Nephron (organoid): ENCODE measurements around the gene MYD88.

Source experiments
- H3K27ac Mint-ChIP-seq, 3 experiments: 2 replicates each; pipeline ENCODE4 v1.8.0; 2020; ENCODE audit warnings: mixed read lengths in 3 of 3, mild to moderate bottlenecking in 2 of 3, moderate library complexity in 1 of 3
- H3K27me3 Mint-ChIP-seq: 2 replicates; pipeline ENCODE4 v1.8.0; 2021; ENCODE audit warnings: low read depth, mild to moderate bottlenecking, moderate library complexity, mixed read lengths
- H3K36me3 Mint-ChIP-seq: 2 replicates; pipeline ENCODE4 v1.8.0; 2020; ENCODE audit warnings: low read depth, mixed read lengths
- H3K4me1 Mint-ChIP-seq: 2 replicates; pipeline ENCODE4 v1.8.0; 2020; ENCODE audit warnings: mixed read lengths
- H3K4me3 Mint-ChIP-seq, 3 experiments: 2 replicates each; pipeline ENCODE4 v1.8.0; 2020; ENCODE audit warnings: mild to moderate bottlenecking in 3 of 3, mixed read lengths in 3 of 3, moderate library complexity in 2 of 3
- H3K9me3 Mint-ChIP-seq: 2 replicates; pipeline ENCODE4 v1.8.0; 2020; ENCODE audit warnings: mixed read lengths
- TF ChIP-seq, protein P1 (sequence below), 3 experiments: fragments of 200-600 bp; sonication (generic); IDR thresholded peaks; one replicate each; pipeline ENCODE4 v1.5.0; 2021; ENCODE audit warnings: antibody characterized with exemption in 3 of 3; ENCODE audit not compliant: unreplicated experiment in 3 of 3

The MYD88 gene

DNA sequence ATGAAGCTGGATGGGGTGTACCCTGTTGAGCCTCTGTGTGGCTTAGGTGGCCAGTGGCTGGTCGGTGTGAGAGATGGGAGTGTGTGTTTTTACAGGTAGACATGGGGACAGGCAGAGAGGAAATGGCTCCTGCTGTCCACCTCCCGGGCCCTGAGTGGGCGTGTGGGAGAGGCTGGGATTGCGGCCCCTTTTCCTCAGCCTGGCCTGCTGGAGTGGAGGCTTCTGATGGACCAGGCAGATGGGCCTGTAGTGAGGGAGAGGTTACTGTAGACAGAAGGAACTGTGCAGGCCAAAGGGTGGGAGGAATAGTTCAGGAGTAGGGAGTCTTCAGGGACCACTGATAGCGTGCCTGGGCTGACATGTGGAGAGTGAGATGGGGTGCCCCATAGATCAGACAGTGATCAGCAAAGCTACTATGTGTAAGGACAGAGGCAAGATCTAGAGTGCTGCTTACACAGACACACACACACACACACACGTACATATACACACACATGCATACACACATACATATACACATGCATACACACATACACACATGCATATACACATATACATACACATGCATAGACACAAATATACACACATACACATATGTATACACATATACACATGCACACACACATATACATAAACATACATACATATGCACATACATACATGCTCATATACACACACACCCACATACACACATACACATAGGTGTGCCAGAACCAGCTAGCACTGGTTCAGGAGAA, 28.0 kb upstream of the MYD88 start:
- TF ChIP-seq, protein P1, sequence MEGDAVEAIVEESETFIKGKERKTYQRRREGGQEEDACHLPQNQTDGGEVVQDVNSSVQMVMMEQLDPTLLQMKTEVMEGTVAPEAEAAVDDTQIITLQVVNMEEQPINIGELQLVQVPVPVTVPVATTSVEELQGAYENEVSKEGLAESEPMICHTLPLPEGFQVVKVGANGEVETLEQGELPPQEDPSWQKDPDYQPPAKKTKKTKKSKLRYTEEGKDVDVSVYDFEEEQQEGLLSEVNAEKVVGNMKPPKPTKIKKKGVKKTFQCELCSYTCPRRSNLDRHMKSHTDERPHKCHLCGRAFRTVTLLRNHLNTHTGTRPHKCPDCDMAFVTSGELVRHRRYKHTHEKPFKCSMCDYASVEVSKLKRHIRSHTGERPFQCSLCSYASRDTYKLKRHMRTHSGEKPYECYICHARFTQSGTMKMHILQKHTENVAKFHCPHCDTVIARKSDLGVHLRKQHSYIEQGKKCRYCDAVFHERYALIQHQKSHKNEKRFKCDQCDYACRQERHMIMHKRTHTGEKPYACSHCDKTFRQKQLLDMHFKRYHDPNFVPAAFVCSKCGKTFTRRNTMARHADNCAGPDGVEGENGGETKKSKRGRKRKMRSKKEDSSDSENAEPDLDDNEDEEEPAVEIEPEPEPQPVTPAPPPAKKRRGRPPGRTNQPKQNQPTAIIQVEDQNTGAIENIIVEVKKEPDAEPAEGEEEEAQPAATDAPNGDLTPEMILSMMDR (IDR thresholded peaks at IDR 0.05; ENCODE audit: unreplicated experiment in 3 of 3): no peak
- Mint-ChIP-seq H3K36me3 (no peaks in the 10 kb centered on the region), H3K4me1 (no peaks in the 10 kb centered on the region), H3K27ac (no peak overlapping the region), H3K9me3 (peaks cover 7% of the 10 kb centered on the region), H3K27me3 (no peaks in the 10 kb centered on the region), H3K4me3 (no peak overlapping the region)

DNA sequence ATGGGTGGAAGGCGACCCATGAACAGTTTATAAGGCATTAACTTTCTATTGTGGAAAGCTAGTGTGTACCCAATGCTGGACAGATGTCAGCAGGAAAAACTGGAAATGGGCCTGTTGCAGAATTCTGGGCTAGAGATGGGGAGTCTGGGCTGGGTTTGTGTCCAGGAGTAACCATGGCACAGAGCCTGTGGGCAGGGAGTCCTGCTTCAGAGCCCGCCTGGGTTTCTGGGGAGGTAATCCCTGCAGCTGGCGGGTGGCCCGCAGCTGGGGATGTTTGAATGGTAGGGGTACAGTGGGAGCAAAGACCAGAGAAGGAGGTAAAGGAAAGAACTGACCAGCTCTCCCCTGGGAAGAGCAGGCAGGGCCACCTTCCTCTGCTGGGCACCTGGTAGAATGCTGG, 27.3 kb upstream of the MYD88 start:
- Mint-ChIP-seq H3K27me3 (no peaks in the 10 kb centered on the region), H3K4me3 (no peak overlapping the region), H3K36me3 (no peaks in the 10 kb centered on the region), H3K27ac (no peak overlapping the region), H3K9me3 (peaks cover 3% of the 10 kb centered on the region), H3K4me1 (no peaks in the 10 kb centered on the region)
- TF ChIP-seq, protein P1 (IDR thresholded peaks at IDR 0.05; ENCODE audit: unreplicated experiment in 3 of 3): no peak

DNA sequence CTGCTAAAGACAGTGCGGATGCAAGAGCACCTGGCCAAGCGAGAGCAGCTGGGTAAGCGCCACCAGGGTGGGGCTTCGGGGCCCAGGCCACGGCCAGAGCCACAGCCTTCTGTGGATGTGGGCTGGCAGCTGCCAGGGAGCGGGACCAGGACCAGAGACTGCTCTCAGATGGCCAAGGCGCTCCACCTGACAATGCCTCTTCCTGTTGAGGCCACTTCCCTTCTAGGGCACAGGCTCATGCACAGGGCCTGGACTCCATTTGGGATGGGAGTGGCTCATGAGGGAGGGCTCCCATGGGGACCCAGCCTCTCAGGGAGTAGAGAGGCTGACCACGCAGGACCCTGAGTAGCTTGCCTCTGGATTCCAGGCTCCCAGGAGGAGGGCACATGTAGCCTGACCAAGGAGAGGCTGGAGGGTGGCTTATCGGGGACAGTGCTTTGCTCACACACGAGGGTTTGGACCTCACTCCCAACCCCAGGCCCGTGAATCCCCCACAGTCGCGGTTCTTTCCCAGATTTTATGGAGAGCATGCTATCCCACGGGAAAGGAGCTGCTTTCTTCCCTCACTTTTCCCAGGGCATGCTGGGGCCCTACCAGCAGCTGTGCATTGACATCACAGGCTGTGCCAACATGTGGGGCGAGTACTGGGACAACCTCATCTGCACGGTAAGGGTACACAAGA, 26.6 kb upstream of the MYD88 start:
- Mint-ChIP-seq H3K9me3 (peaks cover 3% of the 10 kb centered on the region), H3K27me3 (no peaks in the 10 kb centered on the region), H3K4me1 (no peaks in the 10 kb centered on the region), H3K27ac (no peak overlapping the region), H3K4me3 (no peak overlapping the region), H3K36me3 (no peaks in the 10 kb centered on the region)
- TF ChIP-seq, protein P1 (IDR thresholded peaks at IDR 0.05; ENCODE audit: unreplicated experiment in 3 of 3): no peak

DNA sequence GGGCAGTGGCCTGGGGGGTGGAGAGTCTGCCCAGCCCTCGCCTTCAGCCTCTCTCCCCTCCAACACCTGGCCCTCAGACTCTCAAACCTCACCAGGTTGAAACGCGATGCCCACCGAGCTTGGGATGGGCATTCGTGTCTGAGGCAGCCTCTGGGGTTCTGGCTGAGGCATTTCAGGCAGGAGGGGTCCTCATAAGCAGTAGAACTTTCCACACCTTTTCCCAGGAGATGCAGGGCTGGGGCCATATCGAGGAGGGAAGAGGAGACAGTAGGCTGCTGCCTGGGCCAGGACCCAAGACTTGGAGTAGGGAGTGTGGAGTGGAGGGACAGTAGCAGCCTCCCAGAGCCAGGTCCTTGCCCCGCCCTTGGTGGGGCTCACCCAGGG, 26.1 kb upstream of the MYD88 start:
- Mint-ChIP-seq H3K27ac (no peak overlapping the region), H3K36me3 (no peaks in the 10 kb centered on the region), H3K4me3 (no peak overlapping the region), H3K4me1 (no peaks in the 10 kb centered on the region), H3K27me3 (no peaks in the 10 kb centered on the region), H3K9me3 (no peaks in the 10 kb centered on the region)
- TF ChIP-seq, protein P1 (IDR thresholded peaks at IDR 0.05; ENCODE audit: unreplicated experiment in 3 of 3): no peak

DNA sequence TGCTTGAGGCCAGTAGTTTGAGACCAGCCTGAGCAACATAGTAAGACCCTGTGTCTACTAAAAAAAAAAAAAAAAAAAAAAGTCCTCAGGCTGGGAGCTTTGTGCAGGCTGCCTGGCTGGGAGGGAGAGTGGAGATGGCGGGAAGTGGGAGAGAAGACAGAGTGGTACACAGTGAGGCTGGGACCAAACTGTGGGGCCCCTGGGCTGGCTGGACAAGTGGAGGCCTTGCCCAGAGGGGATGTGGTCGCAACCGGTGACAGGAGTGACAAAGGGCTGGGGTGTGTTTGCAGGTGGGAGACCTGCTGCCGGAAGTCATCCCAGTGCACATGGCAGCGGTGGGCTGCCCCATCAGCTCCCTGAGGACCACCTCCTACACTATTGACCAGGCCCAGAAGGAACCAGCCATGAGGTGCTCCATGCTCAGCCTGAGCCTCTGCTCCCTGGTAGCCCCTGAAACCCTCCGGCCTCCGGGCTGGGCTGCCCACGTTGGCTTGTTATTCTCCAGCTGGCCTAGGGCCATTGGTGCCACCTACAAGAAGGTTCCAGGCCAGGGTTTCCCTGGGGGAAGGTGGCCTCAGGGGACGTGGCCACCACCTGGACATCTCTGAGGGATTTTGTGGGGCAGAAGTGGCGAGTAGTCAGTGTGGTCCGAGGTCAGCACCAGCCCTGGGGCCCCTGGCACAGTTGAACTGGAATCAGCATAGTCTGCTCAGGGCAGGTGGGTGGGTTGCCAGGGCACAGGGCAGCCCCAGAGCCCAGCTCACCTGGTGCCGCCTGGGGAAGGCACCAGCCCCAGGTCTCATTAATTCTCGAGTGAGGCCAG, 24.2 kb upstream of the MYD88 start:
- H3K36me3 Mint-ChIP-seq: no peaks in the 10 kb centered on the region
- H3K4me3 Mint-ChIP-seq: no peak overlapping the region
- H3K27ac Mint-ChIP-seq: no peak overlapping the region
- TF ChIP-seq, protein P1 (IDR thresholded peaks at IDR 0.05; ENCODE audit: unreplicated experiment in 3 of 3): no peak
- H3K27me3 Mint-ChIP-seq: no peaks in the 10 kb centered on the region
- no peaks in the 10 kb centered on the region for H3K9me3 Mint-ChIP-seq
- no peaks in the 10 kb centered on the region for H3K4me1 Mint-ChIP-seq
